GM12801 (cell line): ENCODE data around the gene GALNT9.

ENCODE experiments used
- CTCF ChIP-seq: IDR thresholded peaks from one replicate; pipeline ENCODE4 v1.5.1; 2011; ENCODE audit warnings: control low read depth; ENCODE audit not compliant: insufficient read length; ENCODE audit errors: extremely low read depth

Gene GALNT9

GRCh38 chr12:132218527-132218875, 110.9 kb downstream of the GALNT9 start:
- TF ChIP-seq CTCF, result no peak

DNA sequence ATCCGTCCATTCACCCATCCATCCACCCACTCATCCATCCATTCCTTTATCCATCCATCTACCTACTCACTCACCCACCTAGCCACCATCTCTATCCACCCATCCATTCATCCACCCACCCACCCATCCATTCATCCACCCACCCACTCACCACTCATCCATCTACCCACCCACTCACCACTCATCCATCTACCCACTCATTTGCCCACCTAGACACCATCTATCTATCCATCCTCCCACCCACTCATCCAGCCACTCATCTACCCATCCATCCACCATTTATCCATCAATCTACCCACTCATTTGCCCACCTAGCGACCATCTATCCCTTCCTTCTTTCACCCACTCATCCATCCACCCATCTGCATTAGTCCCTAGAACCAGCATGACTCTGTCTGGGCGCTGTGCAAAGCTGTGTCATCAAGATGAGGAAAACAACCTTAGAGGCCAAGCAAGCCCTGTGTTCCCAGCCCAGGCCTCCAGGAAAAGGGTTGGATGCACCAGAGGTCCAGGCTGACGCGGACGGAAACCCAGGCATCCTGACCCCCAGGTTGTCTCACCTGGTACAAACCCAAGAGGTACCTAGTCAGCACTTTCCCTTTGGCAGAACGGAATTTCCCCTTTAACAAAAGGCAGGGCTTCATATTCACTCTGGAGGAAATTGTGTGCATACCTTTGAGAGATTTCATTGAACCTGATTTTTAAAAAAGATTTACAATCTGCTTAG, 111.4 kb downstream of the GALNT9 start:
- no peak for TF ChIP-seq CTCF

GRCh38 chr12:132217371-132217770, 112.0 kb downstream of the GALNT9 start:
- no peak for TF ChIP-seq CTCF

DNA sequence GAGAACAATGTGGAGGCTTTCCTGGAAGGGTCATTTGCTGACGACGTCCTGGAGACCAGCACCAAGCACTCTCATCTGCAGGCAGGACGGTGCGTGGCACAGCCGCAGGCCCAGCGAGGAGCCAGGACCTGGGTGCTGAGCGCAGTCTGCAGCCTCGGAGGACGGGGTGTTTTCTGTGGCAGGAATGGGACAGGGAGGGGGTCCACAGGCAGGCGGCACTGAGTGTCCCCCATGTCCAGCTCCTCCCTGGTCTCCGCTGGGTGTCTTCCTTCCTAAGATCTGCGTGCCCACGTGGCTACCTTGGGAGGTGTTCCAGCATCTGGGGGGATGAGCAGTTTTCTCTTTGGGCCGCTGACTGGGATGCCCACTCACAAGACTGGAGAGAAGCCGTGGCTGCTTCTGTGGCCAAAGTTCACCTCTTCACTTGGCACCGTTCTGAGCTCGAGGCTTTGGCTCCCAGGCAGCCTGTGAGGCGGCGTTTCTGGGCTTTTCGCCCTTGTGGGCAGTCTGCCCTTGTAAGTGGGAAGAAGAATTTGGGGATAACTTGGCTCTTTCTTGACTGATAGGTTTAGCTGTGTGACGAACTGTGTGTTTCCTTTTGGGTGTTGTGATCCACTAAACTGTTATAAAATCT, 112.9 kb downstream of the GALNT9 start:
- no peak for TF ChIP-seq CTCF

DNA sequence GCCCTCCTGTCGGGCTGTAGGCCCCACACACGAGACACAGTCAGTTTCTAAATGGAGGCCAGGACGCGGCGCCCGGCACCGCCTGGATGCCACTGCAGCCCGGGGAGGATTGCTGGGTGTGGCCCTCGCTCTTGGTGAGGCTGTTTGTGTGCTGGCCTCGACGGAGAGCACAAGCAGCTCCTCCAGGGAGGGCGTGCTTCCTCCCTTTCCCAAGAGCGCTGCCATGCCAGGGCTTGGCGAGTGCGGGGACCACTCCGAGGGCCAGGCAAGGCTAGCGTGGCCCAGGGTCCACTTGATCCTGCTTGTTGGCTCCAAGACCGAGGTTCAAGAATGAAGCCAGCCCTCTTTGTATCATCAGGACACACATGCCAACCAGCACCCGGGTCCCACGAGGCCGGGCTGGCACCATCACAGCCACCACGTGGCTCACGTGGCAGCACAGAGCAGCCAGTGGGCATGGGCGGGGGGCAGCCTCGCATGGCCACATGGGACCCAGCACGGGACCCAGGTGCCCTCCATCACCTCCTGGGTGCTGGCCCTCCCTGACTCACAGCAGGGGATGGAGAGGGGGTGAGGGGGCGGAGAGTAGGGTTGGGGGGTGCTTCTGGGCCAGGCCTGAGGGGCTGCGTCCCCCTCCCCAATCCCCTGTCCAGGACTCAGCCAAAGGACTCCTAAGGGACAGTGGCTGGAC, 113.9 kb downstream of the GALNT9 start:
- TF ChIP-seq CTCF, result no peak

- TF ChIP-seq CTCF, result no peak
Measured at GRCh38 chr12:132214891-132215290, 114.5 kb downstream of the GALNT9 start.

DNA sequence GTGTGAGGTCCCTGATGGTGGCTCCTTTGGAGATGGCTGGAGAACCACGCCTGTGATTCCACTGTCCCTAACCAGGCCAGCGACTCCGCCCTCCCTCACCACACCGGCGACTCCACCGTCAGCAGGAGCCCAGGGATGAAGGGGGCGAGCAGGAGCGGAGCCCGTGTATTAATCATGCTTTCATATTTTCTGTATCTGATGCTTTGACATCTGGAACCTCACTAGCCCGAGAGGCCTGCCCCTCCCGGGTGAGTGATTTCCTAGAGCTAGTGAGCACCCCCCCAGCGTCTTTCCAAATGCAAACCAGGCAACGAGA, 115.3 kb downstream of the GALNT9 start:
- no peak for TF ChIP-seq CTCF
